Thymus (tissue), 11 donors: ENCODE results near the gene KSR1. TPM values are rescaled to one million over a fixed set of nuclear protein-coding genes. Genes with fewer than 3 reads are reported as not detected.

Source experiments
- DNase-seq, 9 donors: peaks; one replicate each; pipeline ENCODE4 v3.0.0-alpha.2; 2013; ENCODE audit warnings: low spot score in 9 of 9, low read depth in 6 of 9, missing footprints in 1 of 9
- H3K27ac ChIP-seq, 2 donors: one replicate each; pipeline ENCODE4 v1.5.1; 2013; ENCODE audit warnings: control low read depth in 1 of 2, low read depth in 1 of 2, low read length in 1 of 2, mild to moderate bottlenecking in 1 of 2, moderate library complexity in 1 of 2
- H3K27me3 ChIP-seq, 2 donors: one replicate each; pipeline ENCODE4 v1.5.1; 2013; ENCODE audit warnings: low read length in 1 of 2; ENCODE audit not compliant: control insufficient read depth in 2 of 2, insufficient read depth in 1 of 2
- H3K36me3 ChIP-seq, 2 donors: one replicate each; pipeline ENCODE4 v1.5.1; 2013; ENCODE audit warnings: low read length in 1 of 2, mild to moderate bottlenecking in 1 of 2, moderate library complexity in 1 of 2; ENCODE audit not compliant: control insufficient read depth in 2 of 2, insufficient read depth in 2 of 2
- H3K4me1 ChIP-seq, 2 donors: one replicate each; pipeline ENCODE4 v1.5.1; 2013; ENCODE audit warnings: low read length in 2 of 2; ENCODE audit not compliant: control insufficient read depth in 2 of 2, insufficient read depth in 2 of 2
- H3K4me3 ChIP-seq, 2 donors: one replicate each; pipeline ENCODE4 v1.5.1; 2013; ENCODE audit warnings: low read length in 2 of 2, control low read depth in 1 of 2, mild to moderate bottlenecking in 1 of 2
- H3K9me3 ChIP-seq, 2 donors: one replicate each; pipeline ENCODE4 v1.5.1; 2013; ENCODE audit warnings: low read length in 1 of 2, mild to moderate bottlenecking in 1 of 2; ENCODE audit not compliant: control insufficient read depth in 2 of 2, insufficient read depth in 1 of 2
- WGBS: extraction: QIAGEN DNeasy Blood & Tissue Kit; methylation state at CpG from one replicate; pipeline ENCODE4 v1.1.7; 2013; 5-methylcytosine and 5-hydroxymethylcytosine counted together
- polyA plus RNA-seq: library from polyadenylated mRNA; stranded (reverse); fragments of 200-250 nt; gene quantifications from one replicate; pipeline ENCODE4 v1.2.3, GENCODE V29; 2013
- total RNA-seq: library from RNA; stranded (reverse); fragments of 120-200 nt; gene quantifications from one replicate; pipeline ENCODE4 v1.2.4, GENCODE V29; 2013
- donor health status: healthy.

The KSR1 gene
- total and polyA plus RNA-seq, 2 donors = 12.5 to 32.8 TPM

- no peak for DNase-seq
- no peaks in the 10 kb centered on the region for H3K27me3 ChIP-seq
- H3K36me3 ChIP-seq = peaks cover 0 to 3% of the 10 kb centered on the region in 2 donors
- H3K4me3 ChIP-seq = no peak overlapping the region
- H3K27ac ChIP-seq = no peak overlapping the region
- WGBS = 97% methylated on average over 3 of the region's 3 CpGs
- no peaks in the 10 kb centered on the region for H3K4me1 ChIP-seq
- H3K9me3 ChIP-seq = no peaks in the 10 kb centered on the region
Observed at GRCh38 chr17:27593857-27594255, 137.6 kb downstream of the KSR1 start.

DNA sequence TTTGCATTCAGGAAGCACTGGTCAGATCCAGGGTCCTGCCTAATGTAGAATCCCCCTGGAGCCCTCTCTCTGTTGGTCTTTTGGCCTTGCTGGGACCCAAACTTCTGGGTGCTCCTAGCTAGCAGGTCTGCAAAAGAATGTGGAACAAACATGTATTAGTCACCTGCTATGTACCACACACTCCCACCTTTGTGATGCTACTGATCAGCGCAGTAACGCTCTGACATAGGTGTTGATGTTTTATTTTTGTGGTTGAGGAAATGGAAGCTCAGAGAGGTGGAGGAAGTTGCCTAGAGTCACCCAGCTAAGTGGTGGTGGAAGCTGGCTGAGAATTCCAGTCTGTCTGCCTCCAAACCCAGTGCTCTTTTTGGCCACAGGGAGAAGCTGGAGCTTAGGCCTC is 139.0 kb downstream of the KSR1 start:
- Histone ChIP-seq H3K4me3 (no peak overlapping the region), H3K9me3 (no peaks in the 10 kb centered on the region), H3K4me1 (no peaks in the 10 kb centered on the region), H3K27me3 (no peaks in the 10 kb centered on the region), H3K36me3 (peaks cover 0 to 3% of the 10 kb centered on the region in 2 donors), H3K27ac (no peak overlapping the region)
- 98% methylated on average over 2 of the region's 2 CpGs for WGBS
- DNase-seq = no peak

GRCh38 chr17:27596096-27596495 is 139.8 kb downstream of the KSR1 start:
- Histone ChIP-seq H3K27ac (no peak overlapping the region), H3K27me3 (no peaks in the 10 kb centered on the region), H3K4me3 (no peak overlapping the region), H3K4me1 (no peaks in the 10 kb centered on the region), H3K36me3 (no peaks in the 10 kb centered on the region), H3K9me3 (no peaks in the 10 kb centered on the region)
- DNase-seq = no peak
- WGBS = 93% methylated on average over 4 of the region's 4 CpGs

DNA sequence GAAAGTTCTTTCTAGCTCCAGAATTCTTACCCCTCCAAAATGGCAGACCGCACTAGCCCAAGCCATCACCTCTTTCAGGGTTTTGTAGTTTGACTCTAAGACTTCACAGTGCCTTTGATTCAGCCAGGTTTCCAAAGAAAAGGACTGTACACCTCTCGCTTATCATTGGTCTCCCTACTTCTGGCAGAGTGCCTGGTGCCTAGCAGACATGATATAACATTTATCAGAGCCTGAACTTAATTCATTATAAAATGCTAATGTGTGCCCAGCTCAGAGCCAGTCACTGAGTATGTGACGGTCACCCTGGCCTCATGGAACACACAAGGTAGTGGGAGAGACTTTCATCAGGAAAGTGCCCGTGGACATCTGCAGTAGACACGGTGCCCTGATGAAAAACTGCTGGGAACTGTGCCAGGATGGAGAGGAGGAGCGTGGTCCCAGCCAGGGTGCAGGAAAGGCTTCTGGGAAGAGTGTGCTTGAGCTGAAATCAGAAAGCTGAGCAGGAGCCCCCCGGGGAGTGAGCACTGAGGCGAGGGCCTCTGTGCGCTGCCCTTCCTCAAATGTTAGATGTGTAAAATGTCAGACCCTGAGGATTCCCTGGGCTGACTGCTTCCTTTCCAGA is 140.4 kb downstream of the KSR1 start:
- H3K36me3 ChIP-seq = no peaks in the 10 kb centered on the region
- DNase-seq = no peak
- H3K4me3 ChIP-seq = no peak overlapping the region
- H3K9me3 ChIP-seq = no peaks in the 10 kb centered on the region
- H3K27ac ChIP-seq = no peak overlapping the region
- no peaks in the 10 kb centered on the region for H3K27me3 ChIP-seq
- no peaks in the 10 kb centered on the region for H3K4me1 ChIP-seq
- WGBS = 94% methylated on average over 9 of the region's 9 CpGs

DNA sequence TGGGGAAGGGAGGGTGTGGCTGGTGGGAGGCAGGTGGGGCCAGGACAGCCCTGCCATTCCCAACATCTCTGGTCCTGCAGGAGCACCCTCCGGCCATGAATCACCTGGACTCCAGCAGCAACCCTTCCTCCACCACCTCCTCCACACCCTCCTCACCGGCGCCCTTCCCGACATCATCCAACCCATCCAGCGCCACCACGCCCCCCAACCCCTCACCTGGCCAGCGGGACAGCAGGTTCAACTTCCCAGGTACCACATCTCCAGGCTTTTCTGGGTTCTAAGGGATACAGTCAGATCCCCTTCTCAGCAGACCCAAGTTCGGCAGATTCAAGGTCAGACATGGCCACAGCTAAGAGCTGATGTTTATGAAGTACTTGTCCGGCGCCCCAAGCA is 140.9 kb downstream of the KSR1 start:
- Histone ChIP-seq H3K4me3 (no peak overlapping the region), H3K36me3 (no peaks in the 10 kb centered on the region), H3K27me3 (no peaks in the 10 kb centered on the region), H3K9me3 (no peaks in the 10 kb centered on the region), H3K27ac (no peak overlapping the region), H3K4me1 (no peaks in the 10 kb centered on the region)
- WGBS = 88% methylated on average over 10 of the region's 10 CpGs
- no peak for DNase-seq

- H3K4me1 ChIP-seq = no peaks in the 10 kb centered on the region
- no peak overlapping the region for H3K27ac ChIP-seq
- 96% methylated on average over 5 of the region's 5 CpGs for WGBS
- no peaks in the 10 kb centered on the region for H3K27me3 ChIP-seq
- no peak for DNase-seq
- no peaks in the 10 kb centered on the region for H3K36me3 ChIP-seq
- no peak overlapping the region for H3K4me3 ChIP-seq
- H3K9me3 ChIP-seq = no peaks in the 10 kb centered on the region
Observed at GRCh38 chr17:27597783-27598320, 141.6 kb downstream of the KSR1 start.

DNA sequence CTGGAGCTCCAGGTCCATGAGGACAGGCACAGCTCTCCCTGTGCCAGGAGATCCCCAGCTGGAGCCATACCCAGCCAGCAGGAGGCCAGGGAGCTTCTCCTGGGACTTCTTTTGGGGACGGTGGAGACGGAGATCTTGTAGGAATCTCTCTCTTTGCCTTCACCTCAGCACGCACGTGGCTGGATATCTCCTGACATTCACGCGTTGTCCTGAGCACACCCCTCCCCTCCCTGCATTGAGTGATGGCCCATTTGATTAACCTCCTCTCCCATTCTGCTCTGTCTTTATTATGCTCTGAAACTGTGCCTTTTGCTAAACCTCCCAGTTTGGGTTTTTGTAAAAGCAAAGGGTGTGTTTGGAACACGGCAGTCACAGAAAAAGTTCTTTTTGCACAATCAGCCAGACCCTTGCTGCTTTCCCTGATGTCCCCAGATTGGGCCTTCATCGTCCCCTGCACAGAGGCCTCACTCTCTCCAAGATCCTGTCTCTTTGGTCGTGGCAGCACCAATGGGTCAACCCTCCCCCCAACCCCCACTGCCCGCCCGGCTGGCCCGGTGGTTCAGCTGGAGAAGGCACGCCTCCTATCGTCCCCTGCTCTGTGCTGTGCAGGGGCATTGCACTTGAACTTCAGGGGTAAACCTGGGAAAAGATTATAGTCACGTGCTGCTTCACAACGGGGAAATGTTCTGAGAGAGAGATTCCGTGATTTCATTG is 142.2 kb downstream of the KSR1 start:
- WGBS = 94% methylated on average over 17 of the region's 17 CpGs
- Histone ChIP-seq H3K9me3 (no peaks in the 10 kb centered on the region), H3K36me3 (no peaks in the 10 kb centered on the region), H3K4me3 (no peak overlapping the region), H3K27me3 (no peaks in the 10 kb centered on the region), H3K4me1 (no peaks in the 10 kb centered on the region), H3K27ac (no peak overlapping the region)
- no peak for DNase-seq

DNA sequence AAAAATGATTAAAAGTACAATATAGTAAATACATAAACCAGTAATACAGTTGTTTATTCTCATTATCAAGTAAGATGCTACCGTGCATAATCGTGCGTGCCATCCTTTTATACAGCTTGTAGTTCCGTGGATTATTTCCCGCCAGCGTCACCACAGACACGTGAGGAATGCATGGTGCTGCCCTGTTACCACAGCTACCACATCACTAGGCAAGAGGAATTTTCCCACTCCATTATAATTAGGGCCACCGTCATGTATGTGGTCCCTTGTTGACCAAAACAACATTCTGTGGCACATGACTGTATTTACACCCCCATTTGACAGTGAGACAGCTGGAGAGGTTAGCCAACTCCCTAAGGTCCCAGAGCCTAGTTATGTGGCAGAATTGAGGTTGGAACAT is 144.2 kb downstream of the KSR1 start:
- Histone ChIP-seq H3K4me1 (no peaks in the 10 kb centered on the region), H3K9me3 (no peaks in the 10 kb centered on the region), H3K27ac (no peak overlapping the region), H3K27me3 (no peaks in the 10 kb centered on the region), H3K4me3 (no peak overlapping the region), H3K36me3 (peaks cover 0 to 3% of the 10 kb centered on the region in 2 donors)
- 97% methylated on average over 8 of the region's 8 CpGs for WGBS
- DNase-seq = no peak

DNA sequence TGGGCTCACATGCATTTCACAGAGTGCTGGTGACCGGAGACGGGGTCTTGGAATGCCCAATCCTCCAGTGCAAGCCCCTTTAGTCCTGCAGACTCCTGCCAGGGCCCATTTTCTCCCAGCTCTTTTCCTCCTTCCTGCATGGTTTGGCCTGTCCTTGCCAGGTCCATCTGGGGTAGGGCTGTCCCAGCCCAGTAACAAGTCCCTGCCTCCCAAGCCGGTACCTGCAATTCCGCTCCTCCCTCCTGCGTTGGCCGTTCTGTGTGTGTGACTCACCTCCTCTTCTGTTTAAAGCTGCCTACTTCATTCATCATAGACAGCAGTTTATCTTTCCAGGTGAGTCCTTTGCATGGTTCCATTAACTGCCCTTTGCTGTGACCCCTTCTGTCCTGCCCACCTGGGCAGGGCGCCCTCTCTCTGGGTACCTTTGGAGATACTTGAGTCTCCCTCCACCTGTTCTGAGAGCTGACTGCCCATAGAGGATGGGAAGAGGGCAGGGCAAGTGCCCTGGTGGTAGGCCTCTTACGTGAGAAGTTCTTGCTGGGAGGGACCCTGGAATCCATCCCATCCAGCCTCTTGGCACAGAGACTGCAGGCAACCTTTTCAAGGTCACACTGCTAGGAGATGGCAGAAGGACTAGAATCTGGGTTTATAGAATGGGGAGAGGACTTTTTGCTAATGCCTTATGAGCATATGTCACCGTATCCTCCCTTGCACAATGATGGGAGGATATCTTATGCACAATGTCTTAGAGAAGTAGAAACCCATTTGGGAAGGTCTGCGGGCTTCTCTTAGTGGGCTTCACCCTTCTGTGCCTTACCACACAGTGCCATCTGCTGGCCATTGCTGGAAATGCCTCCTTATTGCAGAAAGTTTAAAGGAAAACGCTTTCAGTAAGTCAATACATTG is 145.1 kb downstream of the KSR1 start:
- Histone ChIP-seq H3K36me3 (peaks cover 0 to 5% of the 10 kb centered on the region in 2 donors), H3K4me1 (no peaks in the 10 kb centered on the region)
- 78% methylated on average over 11 of the region's 11 CpGs for WGBS

More for the DNA sequence above, 145.1 kb downstream of the KSR1 start:
- peak; percentile 41 to 89 (median 81) for DNase-seq
- Histone ChIP-seq H3K9me3 (no peaks in the 10 kb centered on the region), H3K4me3 (no peak overlapping the region), H3K27ac (no peak overlapping the region), H3K27me3 (no peaks in the 10 kb centered on the region)
